ENCODE data around the gene COL25A1. TPM values are rescaled to one million over a fixed set of nuclear protein-coding genes. Genes with fewer than 3 reads are reported as not detected.

Gene COL25A1
- total RNA-seq, 1 experiment from 2014 or later = 8.8 TPM

DNA sequence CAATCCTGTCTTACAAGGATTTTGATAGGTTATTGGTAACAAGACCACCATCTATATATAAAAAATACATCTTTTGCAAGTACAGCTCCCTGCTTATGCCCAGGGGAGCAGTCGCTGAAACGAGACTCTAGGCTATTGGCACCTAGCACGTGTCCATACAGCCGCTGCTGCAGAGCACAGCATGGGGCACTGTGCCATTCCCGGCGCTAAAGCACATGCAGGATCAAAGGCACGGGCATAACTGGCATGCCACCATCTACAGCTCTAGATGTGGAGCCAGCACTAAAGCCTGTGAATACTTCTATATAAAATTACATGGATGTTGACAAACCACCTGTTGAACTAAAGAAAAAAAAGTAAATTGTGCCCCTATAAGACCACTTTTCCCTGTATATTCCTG is 144.8 kb downstream of the COL25A1 start:
- ChIA-PET POLR2A (ENCODE audit: low non-redundant PET) (no interaction called here), CTCF (no interaction called here)
- Histone ChIP-seq H3K4me3 (ENCODE audit: low read depth, low read length, poor library complexity, severe bottlenecking) (no peak overlapping the region), H3K27me3 (replicated peaks; ENCODE audit: insufficient read depth, low read depth, low read length, poor library complexity) (no peaks in the 10 kb centered on the region), H3K27ac (ENCODE audit: low read depth, low read length, poor library complexity, severe bottlenecking) (no peak overlapping the region), H3K9me3 (ENCODE audit: low read depth, low read length, poor library complexity, severe bottlenecking) (no peaks in the 10 kb centered on the region), H3K36me3 (ENCODE audit: insufficient read depth, low read length, poor library complexity, severe bottlenecking) (no peaks in the 10 kb centered on the region), H3K4me1 (ENCODE audit: insufficient read depth, low read length, poor library complexity, severe bottlenecking) (peaks cover 12% of the 10 kb centered on the region)
- DNase-seq (ENCODE audit: low spot score) = no peak
- no TSS peak for BruUV-seq (replicated peaks)
- TF ChIP-seq EZH2 (IDR thresholded peaks at IDR 0.05; ENCODE audit: borderline replicate concordance, low read depth, low read length, poor library complexity, severe bottlenecking) = no peak
- TF ChIP-seq, protein P1, sequence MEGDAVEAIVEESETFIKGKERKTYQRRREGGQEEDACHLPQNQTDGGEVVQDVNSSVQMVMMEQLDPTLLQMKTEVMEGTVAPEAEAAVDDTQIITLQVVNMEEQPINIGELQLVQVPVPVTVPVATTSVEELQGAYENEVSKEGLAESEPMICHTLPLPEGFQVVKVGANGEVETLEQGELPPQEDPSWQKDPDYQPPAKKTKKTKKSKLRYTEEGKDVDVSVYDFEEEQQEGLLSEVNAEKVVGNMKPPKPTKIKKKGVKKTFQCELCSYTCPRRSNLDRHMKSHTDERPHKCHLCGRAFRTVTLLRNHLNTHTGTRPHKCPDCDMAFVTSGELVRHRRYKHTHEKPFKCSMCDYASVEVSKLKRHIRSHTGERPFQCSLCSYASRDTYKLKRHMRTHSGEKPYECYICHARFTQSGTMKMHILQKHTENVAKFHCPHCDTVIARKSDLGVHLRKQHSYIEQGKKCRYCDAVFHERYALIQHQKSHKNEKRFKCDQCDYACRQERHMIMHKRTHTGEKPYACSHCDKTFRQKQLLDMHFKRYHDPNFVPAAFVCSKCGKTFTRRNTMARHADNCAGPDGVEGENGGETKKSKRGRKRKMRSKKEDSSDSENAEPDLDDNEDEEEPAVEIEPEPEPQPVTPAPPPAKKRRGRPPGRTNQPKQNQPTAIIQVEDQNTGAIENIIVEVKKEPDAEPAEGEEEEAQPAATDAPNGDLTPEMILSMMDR (conservative IDR thresholded peaks at IDR 0.05; ENCODE audit: low read depth, low read length) = no peak
- intact Hi-C loops (cut with micrococcal nuclease; ENCODE audit: unreplicated experiment) = no loop called here

DNA sequence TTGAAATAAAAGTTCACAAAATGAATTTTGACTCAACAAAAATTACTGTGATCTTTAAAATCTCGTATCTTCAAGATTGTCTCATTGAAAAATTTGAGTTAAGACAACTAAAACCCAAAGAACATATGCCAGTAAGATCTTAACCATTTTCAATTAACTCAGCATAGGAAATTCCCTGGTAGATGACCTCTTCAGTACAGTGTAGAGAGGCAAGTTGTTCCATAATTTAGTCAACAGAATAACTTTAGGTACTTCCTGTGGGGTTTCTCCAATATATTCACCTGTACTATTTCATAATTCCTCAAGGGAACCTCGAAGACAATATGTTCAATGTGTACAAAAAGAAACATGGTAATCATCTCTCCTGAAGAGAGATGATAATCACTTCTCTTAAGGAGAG is 145.3 kb downstream of the COL25A1 start:
- no peak for DNase-seq (ENCODE audit: low spot score)
- no peaks in the 10 kb centered on the region for H3K9me3 ChIP-seq (ENCODE audit: low read depth, low read length, poor library complexity, severe bottlenecking)
- no peak overlapping the region for H3K4me3 ChIP-seq (ENCODE audit: low read depth, low read length, poor library complexity, severe bottlenecking)
- peaks cover 12% of the 10 kb centered on the region for H3K4me1 ChIP-seq (ENCODE audit: insufficient read depth, low read length, poor library complexity, severe bottlenecking)
- no TSS peak for BruUV-seq (replicated peaks)
- no peaks in the 10 kb centered on the region for H3K27me3 ChIP-seq (replicated peaks; ENCODE audit: insufficient read depth, low read depth, low read length, poor library complexity)
- ChIA-PET CTCF (no interaction called here), POLR2A (ENCODE audit: low non-redundant PET) (no interaction called here)
- H3K36me3 ChIP-seq (ENCODE audit: insufficient read depth, low read length, poor library complexity, severe bottlenecking) = no peaks in the 10 kb centered on the region
- no peak for TF ChIP-seq EZH2 (IDR thresholded peaks at IDR 0.05; ENCODE audit: borderline replicate concordance, low read depth, low read length, poor library complexity, severe bottlenecking)
- TF ChIP-seq, protein P1 (conservative IDR thresholded peaks at IDR 0.05; ENCODE audit: low read depth, low read length) = no peak
- no peak overlapping the region for H3K27ac ChIP-seq (ENCODE audit: low read depth, low read length, poor library complexity, severe bottlenecking)
- intact Hi-C loops (cut with micrococcal nuclease; ENCODE audit: unreplicated experiment) = no loop called here

DNA sequence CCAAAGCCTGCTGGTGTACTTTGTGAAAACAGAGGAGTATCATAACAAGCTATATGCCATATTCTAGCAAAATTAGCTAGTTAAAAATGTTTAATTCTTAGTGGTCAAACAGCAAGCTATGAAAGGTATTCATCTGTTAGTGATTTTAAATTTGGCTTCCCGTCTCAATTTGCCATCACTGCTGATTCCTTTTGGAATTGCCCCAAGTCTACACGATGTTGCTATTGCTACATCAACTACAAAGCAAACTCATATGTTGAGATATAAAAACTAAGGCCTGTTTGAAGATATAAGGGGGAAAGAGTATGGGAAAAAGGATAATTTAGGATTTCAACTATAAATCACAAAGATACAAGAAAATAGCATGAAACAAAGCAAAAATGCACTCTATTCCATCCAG is 146.1 kb downstream of the COL25A1 start:
- Histone ChIP-seq H3K27me3 (replicated peaks; ENCODE audit: insufficient read depth, low read depth, low read length, poor library complexity) (no peaks in the 10 kb centered on the region), H3K36me3 (ENCODE audit: insufficient read depth, low read length, poor library complexity, severe bottlenecking) (no peaks in the 10 kb centered on the region), H3K4me3 (ENCODE audit: low read depth, low read length, poor library complexity, severe bottlenecking) (no peak overlapping the region), H3K4me1 (ENCODE audit: insufficient read depth, low read length, poor library complexity, severe bottlenecking) (peaks cover 12% of the 10 kb centered on the region), H3K9me3 (ENCODE audit: low read depth, low read length, poor library complexity, severe bottlenecking) (no peaks in the 10 kb centered on the region), H3K27ac (ENCODE audit: low read depth, low read length, poor library complexity, severe bottlenecking) (no peak overlapping the region)
- CTCF ChIA-PET = no interaction called here
- POLR2A ChIA-PET (ENCODE audit: low non-redundant PET) = no interaction called here
- TF ChIP-seq, protein P1 (conservative IDR thresholded peaks at IDR 0.05; ENCODE audit: low read depth, low read length) = no peak
- no peak for TF ChIP-seq EZH2 (IDR thresholded peaks at IDR 0.05; ENCODE audit: borderline replicate concordance, low read depth, low read length, poor library complexity, severe bottlenecking)
- BruUV-seq (replicated peaks) = no TSS peak
- no peak for DNase-seq (ENCODE audit: low spot score)
- intact Hi-C loops (cut with micrococcal nuclease; ENCODE audit: unreplicated experiment) = no loop called here
